ENCODE measurements around the gene MYBPHL.

DNA sequence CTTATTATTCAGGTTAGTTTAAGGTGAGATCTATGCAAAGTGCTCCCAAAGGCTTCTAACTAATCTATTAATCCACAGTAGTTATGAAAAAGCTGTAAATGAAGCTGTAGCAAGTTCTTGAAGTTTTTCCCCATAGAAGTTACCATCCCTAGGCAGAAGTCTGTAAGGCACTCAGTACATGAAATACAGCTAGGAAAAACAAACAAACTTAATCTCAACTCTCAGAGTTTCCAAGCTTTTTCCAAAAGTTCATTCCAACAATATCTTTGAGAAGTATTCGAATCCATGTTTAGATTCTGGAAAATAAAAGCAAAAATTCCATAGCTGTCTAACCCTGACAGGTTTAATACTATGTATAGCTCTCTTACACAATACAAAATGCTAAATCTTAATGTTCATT is 49.7 kb upstream of the MYBPHL start:
- TF ChIP-seq HOXC10 (CRISPR knock-in tag; IDR thresholded peaks at IDR 0.05) (no peak), ZNF121 (tag by site-specific recombination; IDR thresholded peaks at IDR 0.05) (no peak), ZNF677 (tag by site-specific recombination; IDR thresholded peaks at IDR 0.05) (no peak), TCF7L2 (IDR thresholded peaks at IDR 0.05; ENCODE audit: borderline replicate concordance, low read depth, low read length) (no peak), BCL11B (tag by site-specific recombination; IDR thresholded peaks at IDR 0.05; ENCODE audit: low read depth) (no peak), ZNF274 (IDR thresholded peaks at IDR 0.05; ENCODE audit: low read length) (no peak), ZNF274 (tag by site-specific recombination; IDR thresholded peaks at IDR 0.05; ENCODE audit: borderline replicate concordance) (no peak), ZNF549 (tag by site-specific recombination; IDR thresholded peaks at IDR 0.05) (no peak), ZEB2 (tag by site-specific recombination; IDR thresholded peaks at IDR 0.05) (no peak)
- TF ChIP-seq, protein P1, sequence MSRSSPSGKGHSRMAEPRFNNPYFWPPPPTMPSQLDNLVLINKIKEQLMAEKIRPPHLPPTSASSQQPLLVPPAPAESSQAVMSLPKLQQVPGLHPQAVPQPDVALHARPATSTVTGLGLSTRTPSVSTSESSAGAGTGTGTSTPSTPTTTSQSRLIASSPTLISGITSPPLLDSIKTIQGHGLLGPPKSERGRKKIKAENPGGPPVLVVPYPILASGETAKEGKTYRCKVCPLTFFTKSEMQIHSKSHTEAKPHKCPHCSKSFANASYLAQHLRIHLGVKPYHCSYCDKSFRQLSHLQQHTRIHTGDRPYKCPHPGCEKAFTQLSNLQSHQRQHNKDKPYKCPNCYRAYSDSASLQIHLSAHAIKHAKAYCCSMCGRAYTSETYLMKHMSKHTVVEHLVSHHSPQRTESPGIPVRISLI (tag by site-specific recombination; IDR thresholded peaks at IDR 0.05), result no peak
- TF ChIP-seq, protein P2, sequence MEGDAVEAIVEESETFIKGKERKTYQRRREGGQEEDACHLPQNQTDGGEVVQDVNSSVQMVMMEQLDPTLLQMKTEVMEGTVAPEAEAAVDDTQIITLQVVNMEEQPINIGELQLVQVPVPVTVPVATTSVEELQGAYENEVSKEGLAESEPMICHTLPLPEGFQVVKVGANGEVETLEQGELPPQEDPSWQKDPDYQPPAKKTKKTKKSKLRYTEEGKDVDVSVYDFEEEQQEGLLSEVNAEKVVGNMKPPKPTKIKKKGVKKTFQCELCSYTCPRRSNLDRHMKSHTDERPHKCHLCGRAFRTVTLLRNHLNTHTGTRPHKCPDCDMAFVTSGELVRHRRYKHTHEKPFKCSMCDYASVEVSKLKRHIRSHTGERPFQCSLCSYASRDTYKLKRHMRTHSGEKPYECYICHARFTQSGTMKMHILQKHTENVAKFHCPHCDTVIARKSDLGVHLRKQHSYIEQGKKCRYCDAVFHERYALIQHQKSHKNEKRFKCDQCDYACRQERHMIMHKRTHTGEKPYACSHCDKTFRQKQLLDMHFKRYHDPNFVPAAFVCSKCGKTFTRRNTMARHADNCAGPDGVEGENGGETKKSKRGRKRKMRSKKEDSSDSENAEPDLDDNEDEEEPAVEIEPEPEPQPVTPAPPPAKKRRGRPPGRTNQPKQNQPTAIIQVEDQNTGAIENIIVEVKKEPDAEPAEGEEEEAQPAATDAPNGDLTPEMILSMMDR (tag by site-specific recombination; IDR thresholded peaks at IDR 0.05), result no peak
- TF ChIP-seq, protein P3, sequence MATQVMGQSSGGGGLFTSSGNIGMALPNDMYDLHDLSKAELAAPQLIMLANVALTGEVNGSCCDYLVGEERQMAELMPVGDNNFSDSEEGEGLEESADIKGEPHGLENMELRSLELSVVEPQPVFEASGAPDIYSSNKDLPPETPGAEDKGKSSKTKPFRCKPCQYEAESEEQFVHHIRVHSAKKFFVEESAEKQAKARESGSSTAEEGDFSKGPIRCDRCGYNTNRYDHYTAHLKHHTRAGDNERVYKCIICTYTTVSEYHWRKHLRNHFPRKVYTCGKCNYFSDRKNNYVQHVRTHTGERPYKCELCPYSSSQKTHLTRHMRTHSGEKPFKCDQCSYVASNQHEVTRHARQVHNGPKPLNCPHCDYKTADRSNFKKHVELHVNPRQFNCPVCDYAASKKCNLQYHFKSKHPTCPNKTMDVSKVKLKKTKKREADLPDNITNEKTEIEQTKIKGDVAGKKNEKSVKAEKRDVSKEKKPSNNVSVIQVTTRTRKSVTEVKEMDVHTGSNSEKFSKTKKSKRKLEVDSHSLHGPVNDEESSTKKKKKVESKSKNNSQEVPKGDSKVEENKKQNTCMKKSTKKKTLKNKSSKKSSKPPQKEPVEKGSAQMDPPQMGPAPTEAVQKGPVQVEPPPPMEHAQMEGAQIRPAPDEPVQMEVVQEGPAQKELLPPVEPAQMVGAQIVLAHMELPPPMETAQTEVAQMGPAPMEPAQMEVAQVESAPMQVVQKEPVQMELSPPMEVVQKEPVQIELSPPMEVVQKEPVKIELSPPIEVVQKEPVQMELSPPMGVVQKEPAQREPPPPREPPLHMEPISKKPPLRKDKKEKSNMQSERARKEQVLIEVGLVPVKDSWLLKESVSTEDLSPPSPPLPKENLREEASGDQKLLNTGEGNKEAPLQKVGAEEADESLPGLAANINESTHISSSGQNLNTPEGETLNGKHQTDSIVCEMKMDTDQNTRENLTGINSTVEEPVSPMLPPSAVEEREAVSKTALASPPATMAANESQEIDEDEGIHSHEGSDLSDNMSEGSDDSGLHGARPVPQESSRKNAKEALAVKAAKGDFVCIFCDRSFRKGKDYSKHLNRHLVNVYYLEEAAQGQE (tag by site-specific recombination; IDR thresholded peaks at IDR 0.05), result no peak

Data from HEK293 (cell line).